Dermis microvascular lymphatic vessel endothelial cell (primary cell): ENCODE results near the gene ZDHHC11. TPM values are rescaled to one million over a fixed set of nuclear protein-coding genes. Genes with fewer than 3 reads are reported as not detected.
A peak's percentile ranks its signal among the peaks of the same experiment; 100 is the strongest.

Experiments used
- DNase-seq, 2 donors: peaks; one replicate each; pipeline versions ENCODE4 v3.0.0 to v3.0.0-alpha.2; 2010; ENCODE audit warnings: low read depth in 2 of 2
- total RNA-seq: library from RNA; depleted of rRNA; stranded (reverse); fragments of >200 nt; gene quantifications from 2 replicates; pipeline ENCODE4 v1.2.1, GENCODE V29; 2014

ZDHHC11 gene
- 0.26 and 1.5 TPM in 2 replicates for total RNA-seq

GRCh38 chr5:850511-851006 is at the start of gene ZDHHC11:
Gene ZDHHC11 (minus strand): TSS chr5:850986. CDS start chr5:850602, 384 bp downstream.
- DNase-seq: no peak

GRCh38 chr5:893711-894110 is 42.9 kb upstream of the ZDHHC11 start:
- DNase-seq: no peak

GRCh38 chr5:893137-893506 is 42.3 kb upstream of the ZDHHC11 start:
- no peak for DNase-seq

- peak; percentile 38 to 78 for DNase-seq
Observed at GRCh38 chr5:892394-893136, 41.8 kb upstream of the ZDHHC11 start, which contains the start of the genes BRD9 and TRIP13. Gene BRD9 (minus strand): TSS chr5:892801. CDS start chr5:892657, 144 bp downstream. Gene TRIP13 (plus strand): TSS chr5:892884. CDS start chr5:892999, 115 bp downstream.

GRCh38 chr5:891837-892393 is 41.1 kb upstream of the ZDHHC11 start:
- peak in 1 of 2 donors; percentile 32 for DNase-seq

- no peak for DNase-seq
Observed at GRCh38 chr5:891117-891836, 40.5 kb upstream of the ZDHHC11 start.

- DNase-seq: no peak
Observed at GRCh38 chr5:889075-889710, 38.4 kb upstream of the ZDHHC11 start.

- DNase-seq: no peak
Observed at GRCh38 chr5:888638-889035, 37.9 kb upstream of the ZDHHC11 start.

- DNase-seq: no peak
Observed at GRCh38 chr5:887947-888637, 37.3 kb upstream of the ZDHHC11 start.

GRCh38 chr5:886716-887325 is 36.0 kb upstream of the ZDHHC11 start:
- no peak for DNase-seq

- DNase-seq: no peak
Observed at GRCh38 chr5:886036-886435, 35.2 kb upstream of the ZDHHC11 start.

- no peak for DNase-seq
Observed at GRCh38 chr5:885529-885928, 34.7 kb upstream of the ZDHHC11 start.

GRCh38 chr5:885127-885442 is 34.3 kb upstream of the ZDHHC11 start:
- DNase-seq: no peak

GRCh38 chr5:884345-885126 is 33.8 kb upstream of the ZDHHC11 start:
- DNase-seq: no peak

- no peak for DNase-seq
Observed at GRCh38 chr5:883475-884181, 32.8 kb upstream of the ZDHHC11 start.

- no peak for DNase-seq
Observed at GRCh38 chr5:882253-883183, 31.7 kb upstream of the ZDHHC11 start.

- DNase-seq: no peak
Observed at GRCh38 chr5:881551-881935, 30.8 kb upstream of the ZDHHC11 start.

- no peak for DNase-seq
Observed at GRCh38 chr5:880816-881550, 30.2 kb upstream of the ZDHHC11 start.
